Loucy (cell line): ENCODE measurements around the gene IQCH.

Experiments
- H2AFZ ChIP-seq: fragments of 200-600 bp; sonication (generic); 2 replicates; pipeline ENCODE4 v1.6.0; 2016; ENCODE audit warnings: antibody characterized with exemption, mild to moderate bottlenecking, low read length, moderate library complexity
- H3F3A ChIP-seq: fragments of 200-600 bp; 2 replicates; pipeline ENCODE4 v1.6.0; 2016; ENCODE audit warnings: antibody characterized with exemption, low read depth, mild to moderate bottlenecking
- H3K27me3 ChIP-seq: fragments of 200-600 bp; sonication (generic); 2 replicates; pipeline ENCODE4 v1.6.1; 2014; ENCODE audit warnings: low read length, mild to moderate bottlenecking; ENCODE audit not compliant: insufficient read depth, poor library complexity, severe bottlenecking
- H3K36me3 ChIP-seq: fragments of 200-600 bp; sonication (generic); 2 replicates; pipeline ENCODE4 v1.6.1; 2016; ENCODE audit warnings: low read length; ENCODE audit not compliant: insufficient read depth
- H3K4me1 ChIP-seq: fragments of 200-600 bp; sonication (generic); 2 replicates; pipeline ENCODE4 v1.5.1; 2014; ENCODE audit warnings: low read length, mild to moderate bottlenecking; ENCODE audit not compliant: insufficient read depth, poor library complexity, severe bottlenecking
- H3K4me2 ChIP-seq: fragments of 200-600 bp; sonication (generic); 2 replicates; pipeline ENCODE4 v1.6.0; 2014; ENCODE audit warnings: antibody characterized with exemption, low read length, low read depth, mild to moderate bottlenecking; ENCODE audit not compliant: poor library complexity, severe bottlenecking
- H3K4me3 ChIP-seq: fragments of 200-600 bp; sonication (generic); 2 replicates; pipeline ENCODE4 v1.5.1; 2014; ENCODE audit warnings: low read length, mild to moderate bottlenecking, mixed read lengths; ENCODE audit not compliant: poor library complexity, severe bottlenecking
- H3K79me2 ChIP-seq: fragments of 200-600 bp; sonication (generic); 2 replicates; pipeline ENCODE4 v1.6.1; 2014; ENCODE audit warnings: low read length; ENCODE audit not compliant: insufficient read depth
- H3K9ac ChIP-seq: fragments of 200-600 bp; sonication (generic); 2 replicates; pipeline ENCODE4 v1.6.0; 2014; ENCODE audit warnings: mild to moderate bottlenecking, low read depth, low read length, moderate library complexity; ENCODE audit not compliant: poor library complexity, severe bottlenecking
- H3K9me2 ChIP-seq: fragments of 200-600 bp; sonication (generic); replicated peaks from 2 replicates; pipeline ENCODE4 v1.6.1; 2016; ENCODE audit warnings: low read depth, low read length, mixed read lengths
- H3K9me3 ChIP-seq: fragments of 200-600 bp; sonication (generic); 2 replicates; pipeline ENCODE4 v1.6.1; 2014; ENCODE audit warnings: mild to moderate bottlenecking, antibody characterized with exemption, low read length, low read depth; ENCODE audit not compliant: insufficient read depth
- H4K20me1 ChIP-seq: fragments of 200-600 bp; sonication (generic); 2 replicates; pipeline ENCODE4 v1.6.0; 2014; ENCODE audit warnings: antibody characterized with exemption, low read length, mild to moderate bottlenecking; ENCODE audit not compliant: insufficient read depth, poor library complexity, severe bottlenecking
- EZH2phosphoT487 ChIP-seq: fragments of 200-600 bp; IDR thresholded peaks from 2 replicates; pipeline ENCODE4 v1.6.1; 2018; ENCODE audit warnings: antibody characterized with exemption, mild to moderate bottlenecking, moderate library complexity, borderline replicate concordance
- TF ChIP-seq, protein P1 (sequence below): fragments of 200-600 bp; sonication (generic); conservative IDR thresholded peaks from 2 replicates; pipeline ENCODE4 v1.5.1; 2014; ENCODE audit warnings: mild to moderate bottlenecking, antibody characterized with exemption, low read length

IQCH gene

DNA sequence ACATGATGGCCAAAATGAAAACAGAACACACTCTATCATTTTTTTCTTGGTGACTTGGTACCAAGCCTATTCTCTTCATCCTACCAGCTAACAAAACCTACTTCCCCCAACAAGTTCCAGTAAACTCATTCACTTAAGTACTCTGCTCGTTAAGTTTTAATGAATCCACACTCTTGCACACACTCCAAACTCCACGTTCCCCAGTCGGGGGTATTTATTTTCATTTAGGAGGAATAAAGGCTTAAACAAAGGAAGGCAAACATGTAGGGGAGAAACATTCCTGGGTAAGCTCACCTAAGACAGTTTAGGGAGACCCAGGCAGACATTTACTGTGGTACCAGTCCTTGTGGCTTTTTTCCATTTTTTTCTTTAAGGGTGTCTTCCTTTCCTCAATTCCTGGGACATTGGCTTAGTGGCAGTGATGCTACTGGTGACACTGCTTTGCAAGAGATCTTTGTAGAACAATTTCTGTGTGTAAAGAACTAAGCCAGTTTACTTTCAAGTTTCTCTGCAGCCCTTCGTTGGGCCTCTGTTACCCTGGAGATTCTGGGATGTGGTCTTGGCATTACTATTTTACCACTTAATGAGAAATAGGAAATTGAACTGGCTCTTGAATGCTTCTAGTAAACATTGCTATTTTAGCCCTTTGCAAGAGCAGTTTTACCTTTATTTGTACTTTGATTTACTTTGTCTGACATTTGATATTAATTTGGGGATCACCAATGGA, 149.0 kb downstream of the IQCH start:
- H3K9ac ChIP-seq, result no peak overlapping the region
- no peak overlapping the region for H2AFZ ChIP-seq
- H3K9me2 ChIP-seq, result no peaks in the 10 kb centered on the region
- H3K4me1 ChIP-seq, result peaks cover 8% of the 10 kb centered on the region
- no peaks in the 10 kb centered on the region for H3K27me3 ChIP-seq
- H3F3A ChIP-seq, result no peaks in the 10 kb centered on the region
- H3K36me3 ChIP-seq, result no peaks in the 10 kb centered on the region
- H3K79me2 ChIP-seq, result no peaks in the 10 kb centered on the region
- no peaks in the 10 kb centered on the region for H4K20me1 ChIP-seq
- H3K4me3 ChIP-seq, result no peak overlapping the region
- no peaks in the 10 kb centered on the region for H3K9me3 ChIP-seq
- no peak for TF ChIP-seq EZH2phosphoT487
- TF ChIP-seq, protein P1, sequence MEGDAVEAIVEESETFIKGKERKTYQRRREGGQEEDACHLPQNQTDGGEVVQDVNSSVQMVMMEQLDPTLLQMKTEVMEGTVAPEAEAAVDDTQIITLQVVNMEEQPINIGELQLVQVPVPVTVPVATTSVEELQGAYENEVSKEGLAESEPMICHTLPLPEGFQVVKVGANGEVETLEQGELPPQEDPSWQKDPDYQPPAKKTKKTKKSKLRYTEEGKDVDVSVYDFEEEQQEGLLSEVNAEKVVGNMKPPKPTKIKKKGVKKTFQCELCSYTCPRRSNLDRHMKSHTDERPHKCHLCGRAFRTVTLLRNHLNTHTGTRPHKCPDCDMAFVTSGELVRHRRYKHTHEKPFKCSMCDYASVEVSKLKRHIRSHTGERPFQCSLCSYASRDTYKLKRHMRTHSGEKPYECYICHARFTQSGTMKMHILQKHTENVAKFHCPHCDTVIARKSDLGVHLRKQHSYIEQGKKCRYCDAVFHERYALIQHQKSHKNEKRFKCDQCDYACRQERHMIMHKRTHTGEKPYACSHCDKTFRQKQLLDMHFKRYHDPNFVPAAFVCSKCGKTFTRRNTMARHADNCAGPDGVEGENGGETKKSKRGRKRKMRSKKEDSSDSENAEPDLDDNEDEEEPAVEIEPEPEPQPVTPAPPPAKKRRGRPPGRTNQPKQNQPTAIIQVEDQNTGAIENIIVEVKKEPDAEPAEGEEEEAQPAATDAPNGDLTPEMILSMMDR, result no peak
- H3K4me2 ChIP-seq, result no peak overlapping the region

DNA sequence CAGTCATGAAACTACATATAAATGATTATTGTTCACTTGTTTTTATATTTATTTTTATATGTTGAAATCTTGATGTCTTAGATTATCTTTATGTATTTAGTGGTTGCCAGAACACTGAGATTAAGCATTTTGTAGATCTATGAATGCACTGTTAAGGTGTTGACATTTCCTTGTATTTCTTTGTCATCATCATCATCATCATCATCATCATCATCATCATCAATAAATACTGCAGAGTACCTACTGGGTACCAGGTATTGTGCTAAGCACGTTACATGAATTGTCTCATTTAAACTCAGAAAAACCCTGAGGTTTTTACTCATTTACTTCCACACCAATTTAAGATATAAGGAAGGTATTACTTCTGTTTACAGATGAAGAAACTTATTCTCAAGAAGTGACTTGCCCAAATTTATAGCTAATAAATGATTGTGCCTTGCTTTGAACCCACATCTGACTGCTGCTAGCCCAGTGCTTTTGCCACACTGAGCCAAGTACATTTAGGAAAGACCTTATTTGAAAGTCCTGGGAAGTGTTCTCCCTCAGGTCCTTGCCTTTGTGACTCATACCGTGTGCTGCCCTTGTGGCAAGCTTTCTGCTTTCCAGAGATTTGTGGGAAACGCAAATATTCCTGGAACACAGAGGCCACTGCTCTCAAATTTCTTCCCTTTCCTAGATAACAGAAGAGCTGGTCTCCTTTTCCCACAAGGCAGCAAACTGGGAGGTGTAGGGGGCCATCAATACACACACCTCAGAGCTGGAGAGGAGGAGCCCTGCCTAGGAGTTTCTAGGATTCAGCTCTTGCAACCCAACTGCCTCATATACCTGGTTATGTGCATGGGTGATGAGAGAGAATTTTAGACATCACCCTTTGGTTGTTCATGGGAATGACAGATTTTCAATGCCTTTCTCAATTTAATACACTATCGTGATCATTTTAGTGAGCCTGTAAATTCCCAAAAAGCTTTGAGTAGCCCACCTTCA, 150.9 kb downstream of the IQCH start:
- H3K36me3 ChIP-seq, result no peaks in the 10 kb centered on the region
- H3K9ac ChIP-seq, result no peak overlapping the region
- H3K4me1 ChIP-seq, result peaks cover 21% of the 10 kb centered on the region
- no peaks in the 10 kb centered on the region for H3K9me2 ChIP-seq
- no peaks in the 10 kb centered on the region for H4K20me1 ChIP-seq
- H2AFZ ChIP-seq, result no peak overlapping the region
- no peak overlapping the region for H3K4me2 ChIP-seq
- TF ChIP-seq, protein P1, result no peak
- H3K4me3 ChIP-seq, result no peak overlapping the region
- no peaks in the 10 kb centered on the region for H3K79me2 ChIP-seq
- no peaks in the 10 kb centered on the region for H3K27me3 ChIP-seq
- no peaks in the 10 kb centered on the region for H3K9me3 ChIP-seq
- H3F3A ChIP-seq, result no peaks in the 10 kb centered on the region

DNA sequence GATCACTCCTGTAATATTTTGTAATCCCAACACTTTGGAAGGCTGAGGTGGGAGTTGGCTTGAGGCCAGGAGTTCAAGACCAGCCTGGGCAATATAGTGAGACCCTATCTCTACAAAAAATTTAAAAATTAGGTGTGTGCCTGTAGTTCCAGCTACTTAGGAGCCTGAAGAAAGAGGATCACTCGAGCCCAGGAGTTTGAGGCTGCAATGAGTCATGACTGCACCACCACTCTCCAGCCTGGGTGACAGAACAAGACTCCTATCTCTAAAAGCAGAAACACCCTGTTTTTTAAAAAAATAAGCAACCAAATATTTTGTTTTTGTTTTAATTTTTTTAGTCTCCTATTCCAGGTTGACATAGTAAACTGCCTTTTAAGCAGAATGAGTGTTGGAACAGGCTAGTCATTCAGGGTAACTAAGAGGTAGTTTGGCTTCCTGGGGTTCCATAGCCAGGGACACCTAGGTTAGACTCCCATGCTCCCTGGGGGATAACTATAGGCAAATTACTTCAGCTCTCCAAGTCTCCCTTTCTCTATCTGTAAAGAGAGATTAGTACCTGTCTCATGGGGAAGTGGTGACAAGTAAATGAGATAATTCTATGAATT, 151.8 kb downstream of the IQCH start:
- TF ChIP-seq EZH2phosphoT487, result no peak
- TF ChIP-seq, protein P1, result no peak
- no peak overlapping the region for H3K4me3 ChIP-seq
- H3F3A ChIP-seq, result no peaks in the 10 kb centered on the region
- no peak overlapping the region for H3K4me2 ChIP-seq
- no peaks in the 10 kb centered on the region for H4K20me1 ChIP-seq
- H3K9me2 ChIP-seq, result no peaks in the 10 kb centered on the region
- no peaks in the 10 kb centered on the region for H3K36me3 ChIP-seq
- H3K27me3 ChIP-seq, result no peaks in the 10 kb centered on the region
- peaks cover 21% of the 10 kb centered on the region for H3K4me1 ChIP-seq
- H3K9me3 ChIP-seq, result no peaks in the 10 kb centered on the region
- no peak overlapping the region for H3K9ac ChIP-seq
- H3K79me2 ChIP-seq, result no peaks in the 10 kb centered on the region
- no peak overlapping the region for H2AFZ ChIP-seq
